Heart left ventricle (tissue), 13 donors: ENCODE measurements around the gene APH1A.
"Not testable (repeated sequence)": the region's sequence is repeated elsewhere in the genome, so short reads cannot be mapped to it uniquely, and the experiment has no call there.

Source experiments
- POLR2A ChIP-seq, 2 donors: fragments of 450-650 bp; IDR thresholded peaks; one replicate each; pipeline ENCODE4 v1.6.1; 2017; ENCODE audit warnings: antibody characterized with exemption in 2 of 2, mild to moderate bottlenecking in 2 of 2, moderate library complexity in 2 of 2
- TF ChIP-seq, protein P1 (sequence below), 12 donors: fragments of 200-600 bp; sonication (generic) in 4 of 12; IDR thresholded peaks; one replicate each; pipeline versions ENCODE4 v1.5.0 to v1.8.0; 2018 to 2022; ENCODE audit warnings: antibody characterized with exemption in 12 of 12, mild to moderate bottlenecking in 5 of 12
- donor health status: ischemic (EF 13 %, LVEDD 7.1; RV severe dilation, severe dysfunction).
- donor health status: DM: no; HTN: yes; CAD: no.
- donor health status: DM: no; HTN: no; CAD: no.
- donor health status: ischemic (EF 25% LVEDD 6.9; RV normal size, moderate dysfunction).
- donor health status: ischemic (EF 25% LVEDD 5.7; RV mildly dilated, moderate dysfunction).
- donor health status: ischemic (EF 35%, LVEDD 5.7; RV mildly dilated, moderate dysfunction).
- donor health status: nonischemic (EF 11% LVEDD 7.7; RV severe dilation, severe dysfunction).
- donor health status: DM: yes; HTN: yes; CAD: no.
- donor health status: PGD.
- donor health status: ischemic (EF 29% LVEDD 5.4; RV normal size, mild dysfunction).
- donor health status: nonischemic (EF 23%, LVEDD 6.1; RV moderate dilation, normal function).

DNA sequence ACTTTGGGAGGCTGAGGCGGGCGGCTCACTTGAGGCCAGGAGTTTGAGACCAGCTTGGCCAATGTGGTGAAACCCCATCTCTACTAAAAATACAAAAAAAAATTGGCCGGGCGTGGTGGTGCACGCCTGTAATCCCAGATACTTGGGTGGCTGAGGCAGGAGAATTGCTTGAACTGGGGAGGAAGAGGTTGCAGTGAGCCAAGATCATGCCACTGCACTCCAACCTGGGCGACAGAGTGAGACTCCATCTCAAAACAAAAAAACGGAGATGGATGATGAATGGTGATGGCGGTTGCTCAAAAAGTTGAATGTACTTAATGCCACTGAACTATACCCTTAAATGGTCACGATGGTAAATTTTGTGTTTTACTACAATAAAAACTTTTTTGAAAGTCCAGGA, 39.8 kb upstream of the APH1A start:
- TF ChIP-seq, protein P1, sequence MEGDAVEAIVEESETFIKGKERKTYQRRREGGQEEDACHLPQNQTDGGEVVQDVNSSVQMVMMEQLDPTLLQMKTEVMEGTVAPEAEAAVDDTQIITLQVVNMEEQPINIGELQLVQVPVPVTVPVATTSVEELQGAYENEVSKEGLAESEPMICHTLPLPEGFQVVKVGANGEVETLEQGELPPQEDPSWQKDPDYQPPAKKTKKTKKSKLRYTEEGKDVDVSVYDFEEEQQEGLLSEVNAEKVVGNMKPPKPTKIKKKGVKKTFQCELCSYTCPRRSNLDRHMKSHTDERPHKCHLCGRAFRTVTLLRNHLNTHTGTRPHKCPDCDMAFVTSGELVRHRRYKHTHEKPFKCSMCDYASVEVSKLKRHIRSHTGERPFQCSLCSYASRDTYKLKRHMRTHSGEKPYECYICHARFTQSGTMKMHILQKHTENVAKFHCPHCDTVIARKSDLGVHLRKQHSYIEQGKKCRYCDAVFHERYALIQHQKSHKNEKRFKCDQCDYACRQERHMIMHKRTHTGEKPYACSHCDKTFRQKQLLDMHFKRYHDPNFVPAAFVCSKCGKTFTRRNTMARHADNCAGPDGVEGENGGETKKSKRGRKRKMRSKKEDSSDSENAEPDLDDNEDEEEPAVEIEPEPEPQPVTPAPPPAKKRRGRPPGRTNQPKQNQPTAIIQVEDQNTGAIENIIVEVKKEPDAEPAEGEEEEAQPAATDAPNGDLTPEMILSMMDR (IDR thresholded peaks at IDR 0.05), result not testable (repeated sequence)
- TF ChIP-seq POLR2A (IDR thresholded peaks at IDR 0.05), result not testable (repeated sequence)
